Endothelial cell of umbilical vein (primary cell): ENCODE results near the gene MED23. TPM values are rescaled to one million over a fixed set of nuclear protein-coding genes. Genes with fewer than 3 reads are reported as not detected.

ENCODE experiments used
- BruUV-seq: library from RNA; stranded (reverse); fragments of 400-500 nt; replicated peaks from 2 replicates; lab custom pipeline; 2021; lab: Mats Ljungman, UMichigan
- CTCF ChIA-PET: fragments of 300-600, 350-600 bp; sonication (Branson Sonifier 250); formaldehyde crosslinking; loops from one replicate; lab custom pipeline; 2021; ENCODE audit warnings: antibody characterized with exemption, inconsistent platforms; lab: Charles Lee
- POLR2A ChIA-PET: fragments of 300-600, 350-600 bp; sonication (Branson Sonifier 250); formaldehyde crosslinking; loops from one replicate; lab custom pipeline; 2021; ENCODE audit warnings: antibody characterized with exemption, inconsistent platforms; lab: Charles Lee
- DNase-seq: peaks from one replicate; pipeline ENCODE4 v3.0.0-alpha.2; 2011; ENCODE audit warnings: low read depth, low spot score
- FAIRE-seq: peaks from 2 replicates; lab custom pipeline; 2011; peaks lifted over from hg19 to GRCh38; lab: Jason Lieb, UNC
- H2AFZ ChIP-seq: 2 replicates; pipeline ENCODE4 v1.6.0; 2012; ENCODE audit warnings: low read depth, low read length, control low read depth, inconsistent platforms
- H3K27ac ChIP-seq: 2 replicates; pipeline ENCODE4 v1.5.1; 2011; ENCODE audit warnings: low read depth, mild to moderate bottlenecking, control low read depth, low read length, moderate library complexity; ENCODE audit not compliant: insufficient read depth
- H3K27me3 ChIP-seq, 2 experiments: 2 replicates each; pipeline versions ENCODE4 v1.6.0 to v1.6.1; 2011; ENCODE audit warnings: low read length in 2 of 2, mixed read lengths in 1 of 2; ENCODE audit not compliant: control insufficient read depth in 2 of 2, insufficient read depth in 2 of 2
- H3K36me3 ChIP-seq, 2 experiments: 2 replicates in 1 of 2; 3 replicates in 1 of 2; pipeline ENCODE4 v1.5.1; 2011; ENCODE audit warnings: low read length in 2 of 2, mild to moderate bottlenecking in 1 of 2, moderate library complexity in 1 of 2; ENCODE audit not compliant: control insufficient read depth in 2 of 2, insufficient read depth in 2 of 2; ENCODE audit errors: extremely low read depth in 1 of 2
- H3K4me1 ChIP-seq: 3 replicates; pipeline ENCODE4 v1.5.1; 2011; ENCODE audit warnings: mild to moderate bottlenecking, low read length; ENCODE audit not compliant: control insufficient read depth, insufficient read depth; ENCODE audit errors: extremely low read depth
- H3K4me2 ChIP-seq: 2 replicates; pipeline ENCODE4 v1.6.1; 2011; ENCODE audit warnings: low read length, control low read depth, mixed read lengths; ENCODE audit not compliant: insufficient read depth
- H3K4me3 ChIP-seq, 3 experiments: fragments of 200-600 bp in 1 of 3; sonication (generic), shearing (Covaris generic) in 1 of 3; replicated peaks in 1 of 3; 2 replicates each; pipeline ENCODE4 v1.5.1; 2011 to 2016; ENCODE audit warnings: control low read depth in 3 of 3, low read length in 3 of 3, mild to moderate bottlenecking in 2 of 3, inconsistent platforms in 1 of 3, low read depth in 1 of 3, moderate library complexity in 1 of 3; ENCODE audit not compliant: insufficient read depth in 1 of 3
- H3K79me2 ChIP-seq: 2 replicates; pipeline ENCODE4 v1.6.0; 2012; ENCODE audit warnings: low read length, inconsistent platforms; ENCODE audit not compliant: control insufficient read depth, insufficient read depth
- H3K9ac ChIP-seq: replicated peaks from 2 replicates; pipeline ENCODE3; 2011; ENCODE audit warnings: low read length, control low read depth; ENCODE audit not compliant: insufficient read depth; ENCODE audit errors: extremely low read depth
- H3K9me1 ChIP-seq: replicated peaks from 3 replicates; pipeline ENCODE4 v1.6.0; 2011; ENCODE audit warnings: mild to moderate bottlenecking, low read length; ENCODE audit not compliant: control insufficient read depth, insufficient read depth; ENCODE audit errors: extremely low read depth
- H3K9me3 ChIP-seq: replicated peaks from 2 replicates; pipeline ENCODE4 v1.5.1; 2012; ENCODE audit warnings: low read length, inconsistent platforms; ENCODE audit not compliant: control insufficient read depth, insufficient read depth
- H4K20me1 ChIP-seq: replicated peaks from 2 replicates; pipeline ENCODE3; 2011; ENCODE audit warnings: mild to moderate bottlenecking, low read length; ENCODE audit not compliant: control insufficient read depth, insufficient read depth; ENCODE audit errors: extremely low read depth
- EZH2 ChIP-seq: IDR thresholded peaks from 2 replicates; pipeline ENCODE4 v1.6.1; 2012; ENCODE audit warnings: borderline replicate concordance, low read depth, mild to moderate bottlenecking, moderate library complexity, low read length, inconsistent platforms; ENCODE audit not compliant: severe bottlenecking
- FOS ChIP-seq: IDR thresholded peaks from 2 replicates; pipeline ENCODE4 v1.6.1; 2011; ENCODE audit warnings: mild to moderate bottlenecking, low read length, moderate library complexity, borderline replicate concordance; ENCODE audit not compliant: insufficient read depth
- GATA2 ChIP-seq: IDR thresholded peaks from 2 replicates; pipeline ENCODE4 v1.7.0; 2011; ENCODE audit warnings: low read depth, mild to moderate bottlenecking, moderate library complexity, mixed read lengths, low read length; ENCODE audit not compliant: insufficient read length, insufficient read depth
- JUN ChIP-seq: IDR thresholded peaks from 2 replicates; pipeline ENCODE4 v1.6.1; 2011; ENCODE audit warnings: borderline replicate concordance, low read depth; ENCODE audit not compliant: insufficient read length, insufficient read depth
- MAX ChIP-seq: IDR thresholded peaks from 2 replicates; pipeline ENCODE4 v1.6.1; 2011; ENCODE audit not compliant: insufficient read depth, insufficient read length
- MYC ChIP-seq: IDR thresholded peaks from one replicate; pipeline ENCODE4 v1.6.1; 2011; ENCODE audit warnings: mild to moderate bottlenecking, low read depth, low read length
- POLR2A ChIP-seq: IDR thresholded peaks from 2 replicates; pipeline ENCODE4 v1.6.1; 2012; ENCODE audit warnings: low read depth, mild to moderate bottlenecking, control low read depth, low read length
- POLR2AphosphoS5 ChIP-seq: IDR thresholded peaks from 2 replicates; pipeline ENCODE4 v1.6.1; 2012; ENCODE audit warnings: low read depth, mild to moderate bottlenecking, control low read depth, low read length, moderate library complexity; ENCODE audit not compliant: insufficient read depth
- dilution Hi-C: fragments of 300-500 bp; cut with MboI; formaldehyde crosslinking; loops from one replicate; pipeline ENCODE4 v1.15.0; 2019; ENCODE audit warnings: low sequenced_read_pairs; ENCODE audit not compliant: extremely low pct_ligation_motif_present
- intact Hi-C: fragments of 100-400 bp; cut with micrococcal nuclease; formaldehyde crosslinking; loops from one replicate; pipeline ENCODE4 v1.10.0; 2022
- polyA plus RNA-seq, 4 experiments: library from polyadenylated mRNA; depleted of rRNA in 3 of 4; stranded (reverse) in 3 of 4; unstranded in 1 of 4; fragments of >200 nt; gene quantifications; 2 replicates each; pipeline versions ENCODE4 v1.2.1 to v1.2.3, GENCODE V29; 2011 to 2012; ENCODE audit warnings: missing spikeins in 1 of 4
- total RNA-seq: library from RNA; stranded (reverse); gene quantifications from 2 replicates; pipeline ENCODE4 v1.2.3, GENCODE V29; 2021
- TF ChIP-seq, protein P1 (sequence below), 2 donors: IDR thresholded peaks; 1 replicate in 1 of 2; 2 replicates in 1 of 2; pipeline ENCODE4 v1.5.1; 2011; ENCODE audit warnings: low read length in 2 of 2, mild to moderate bottlenecking in 2 of 2, moderate library complexity in 2 of 2, control low read depth in 1 of 2, inconsistent platforms in 1 of 2, low read depth in 1 of 2; ENCODE audit not compliant: insufficient read depth in 1 of 2; ENCODE audit errors: extremely low read depth in 1 of 2

The MED23 gene
- total and polyA plus RNA-seq, 2 donors (not counting 3 experiments of a cell fraction or from before 2014, with no cell fraction given), result 17.9 to 29.5 TPM

- Histone ChIP-seq H4K20me1 (no peaks in the 10 kb centered on the region), H3K9ac (no peak overlapping the region), H2AFZ (no peak overlapping the region), H3K9me3 (no peaks in the 10 kb centered on the region), H3K79me2 (no peaks in the 10 kb centered on the region), H3K27me3 (peaks cover 0 to 2% of the 10 kb centered on the region in 2 experiments), H3K4me2 (no peak overlapping the region), H3K27ac (no peak overlapping the region), H3K4me1 (peaks cover 12% of the 10 kb centered on the region), H3K36me3 (no peaks in the 10 kb centered on the region), H3K4me3 (no peak overlapping the region), H3K9me1 (no peaks in the 10 kb centered on the region)
- FAIRE-seq (no peak), DNase-seq (no peak)
- dilution Hi-C loops, result no loop called here
- BruUV-seq, result no TSS peak
- ChIA-PET POLR2A (no interaction called here), CTCF (interaction anchor here (1.3 to 1.7 kb wide), 3 partner anchors 14 to 39 kb away, joined by 3 to 5 read pairs (median 4); no protein-coding TSS in a partner anchor)
- TF ChIP-seq POLR2A (no peak), JUN (no peak), GATA2 (no peak), POLR2AphosphoS5 (no peak), MAX (no peak), MYC (no peak), FOS (no peak), EZH2 (no peak)
- TF ChIP-seq, protein P1, sequence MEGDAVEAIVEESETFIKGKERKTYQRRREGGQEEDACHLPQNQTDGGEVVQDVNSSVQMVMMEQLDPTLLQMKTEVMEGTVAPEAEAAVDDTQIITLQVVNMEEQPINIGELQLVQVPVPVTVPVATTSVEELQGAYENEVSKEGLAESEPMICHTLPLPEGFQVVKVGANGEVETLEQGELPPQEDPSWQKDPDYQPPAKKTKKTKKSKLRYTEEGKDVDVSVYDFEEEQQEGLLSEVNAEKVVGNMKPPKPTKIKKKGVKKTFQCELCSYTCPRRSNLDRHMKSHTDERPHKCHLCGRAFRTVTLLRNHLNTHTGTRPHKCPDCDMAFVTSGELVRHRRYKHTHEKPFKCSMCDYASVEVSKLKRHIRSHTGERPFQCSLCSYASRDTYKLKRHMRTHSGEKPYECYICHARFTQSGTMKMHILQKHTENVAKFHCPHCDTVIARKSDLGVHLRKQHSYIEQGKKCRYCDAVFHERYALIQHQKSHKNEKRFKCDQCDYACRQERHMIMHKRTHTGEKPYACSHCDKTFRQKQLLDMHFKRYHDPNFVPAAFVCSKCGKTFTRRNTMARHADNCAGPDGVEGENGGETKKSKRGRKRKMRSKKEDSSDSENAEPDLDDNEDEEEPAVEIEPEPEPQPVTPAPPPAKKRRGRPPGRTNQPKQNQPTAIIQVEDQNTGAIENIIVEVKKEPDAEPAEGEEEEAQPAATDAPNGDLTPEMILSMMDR (IDR thresholded peaks at IDR 0.05; ENCODE audit: extremely low read depth in 1 of 2, insufficient read depth in 1 of 2, low read depth in 1 of 2, low read length in 2 of 2), result no peak
- intact Hi-C loops, result no loop called here
Observed at GRCh38 chr6:131655951-131656350, 27.9 kb upstream of the MED23 start.
